GM23248 (cell line): Measurements from ENCODE around the gene HOXA5. TPM values are rescaled to one million over a fixed set of nuclear protein-coding genes. Genes with fewer than 3 reads are reported as not detected.

Source experiments
- DNase-seq: peaks from one replicate; pipeline ENCODE4 v3.0.0-alpha.2; 2015
- H2AFZ ChIP-seq: fragments of 200-600 bp; sonication (generic); 2 replicates; pipeline ENCODE4 v1.6.1; 2016; ENCODE audit warnings: antibody characterized with exemption
- H3F3A ChIP-seq: fragments of 200-600 bp; sonication (generic); 2 replicates; pipeline ENCODE4 v1.6.1; 2016; ENCODE audit warnings: mild to moderate bottlenecking, antibody characterized with exemption, mixed run types; ENCODE audit not compliant: insufficient read depth
- H3K27ac ChIP-seq: fragments of 200-600 bp; sonication (generic); 2 replicates; pipeline ENCODE4 v1.5.1; 2016; ENCODE audit warnings: mild to moderate bottlenecking
- H3K27me3 ChIP-seq: fragments of 200-600 bp; sonication (generic); replicated peaks from 2 replicates; pipeline ENCODE4 v1.6.1; 2016; ENCODE audit warnings: mild to moderate bottlenecking; ENCODE audit not compliant: insufficient read depth
- H3K36me3 ChIP-seq: fragments of 200-600 bp; sonication (generic); 2 replicates; pipeline ENCODE4 v1.6.1; 2016; ENCODE audit warnings: low read depth, mild to moderate bottlenecking
- H3K4me1 ChIP-seq: fragments of 200-600 bp; sonication (generic); 2 replicates; pipeline ENCODE4 v1.6.1; 2016; ENCODE audit warnings: mild to moderate bottlenecking; ENCODE audit not compliant: insufficient read depth
- H3K4me2 ChIP-seq: fragments of 200-600 bp; sonication (generic); one replicate; pipeline ENCODE4 v1.6.1; 2016; ENCODE audit warnings: mild to moderate bottlenecking; ENCODE audit not compliant: unreplicated experiment
- H3K4me3 ChIP-seq: fragments of 200-600 bp; sonication (generic); 2 replicates; pipeline ENCODE4 v1.5.1; 2016; ENCODE audit warnings: mild to moderate bottlenecking
- H3K79me2 ChIP-seq: fragments of 200-600 bp; sonication (generic); 2 replicates; pipeline ENCODE4 v1.6.1; 2016; ENCODE audit warnings: mild to moderate bottlenecking; ENCODE audit not compliant: insufficient read depth
- H3K9ac ChIP-seq: fragments of 200-600 bp; sonication (generic); 2 replicates; pipeline ENCODE4 v1.6.1; 2016; ENCODE audit warnings: mild to moderate bottlenecking
- H3K9me2 ChIP-seq: fragments of 200-600 bp; sonication (generic); 2 replicates; pipeline ENCODE4 v1.6.1; 2016; ENCODE audit warnings: mixed run types, mild to moderate bottlenecking, moderate library complexity; ENCODE audit not compliant: insufficient read depth
- H3K9me3 ChIP-seq: fragments of 200-600 bp; sonication (generic); one replicate; pipeline ENCODE4 v1.6.1; 2017; ENCODE audit warnings: low read depth
- H4K20me1 ChIP-seq: fragments of 200-600 bp; sonication (generic); 2 replicates; pipeline ENCODE4 v1.6.0; 2016; ENCODE audit not compliant: insufficient read depth
- EZH2 ChIP-seq: fragments of 200-600 bp; sonication (generic); IDR thresholded peaks from 2 replicates; pipeline ENCODE4 v1.6.1; 2018; ENCODE audit warnings: antibody characterized with exemption, mild to moderate bottlenecking; ENCODE audit not compliant: insufficient read depth, poor library complexity, severe bottlenecking
- EZH2phosphoT487 ChIP-seq: fragments of 200-600 bp; sonication (generic); IDR thresholded peaks from 2 replicates; pipeline ENCODE4 v1.6.1; 2018; ENCODE audit warnings: antibody characterized with exemption, moderate library complexity, mild to moderate bottlenecking, low read depth; ENCODE audit not compliant: insufficient read depth
- WGBS, 2 experiments: methylation state at CpG; one replicate each; pipeline ENCODE4 v1.1.6; 2015 to 2017; ENCODE audit warnings: low lambda C conversion rate in 2 of 2, low coverage in 1 of 2; ENCODE audit errors: missing lambda C conversion rate in 2 of 2; 5-methylcytosine and 5-hydroxymethylcytosine counted together
- in situ Hi-C: fragments of 300-500 bp; cut with MboI; formaldehyde crosslinking; loops from 2 replicates; pipeline ENCODE4 v1.15.0; 2020
- microRNA counts: library from miRNA; unstranded; fragments of <30 nt; microRNA quantifications from one replicate; lab custom pipeline; 2016
- microRNA-seq: library from miRNA; unstranded; fragments of <30 nt; microRNA quantifications from one replicate; pipeline ENCODE4, GENCODE V29; 2016; ENCODE audit warnings: borderline number of aligned reads
- polyA plus RNA-seq: library from polyadenylated mRNA; unstranded; fragments of >200 nt; fragmentation: Nextera tagmentation; extraction: Ambion mirVana; gene quantifications from 2 replicates; pipeline ENCODE4 v1.2.1, GENCODE V29; 2016
- small RNA-seq: library from RNA; depleted of rRNA; stranded (forward); fragments of <200 nt; gene quantifications from one replicate; pipeline ENCODE3, GENCODE V24; 2014; ENCODE audit warnings: low read depth, low replicate concordance
- total RNA-seq: library from RNA; depleted of rRNA; stranded (reverse); fragments of >200 nt; shearing (Covaris generic); gene quantifications from 2 replicates; pipeline ENCODE4 v1.2.3, GENCODE V29; 2014; rRNA removed

Gene HOXA5
- total and polyA plus RNA-seq, 2 experiments from 2014 or later = 1.9 to 4.0 TPM

- H3K4me1 ChIP-seq = peaks cover 5% of the 10 kb centered on the region; the same call in 1 of the 2 replicates
Measured at GRCh38 chr7:27093184-27093895, 50.1 kb downstream of the HOXA5 start.

GRCh38 chr7:27092819-27093110 lies 50.7 kb downstream of the HOXA5 start:
- Histone ChIP-seq H3K4me1 (peaks cover 5% of the 10 kb centered on the region; the same call in 1 of the 2 replicates), H3K27ac (no peak overlapping the region), H3K9ac (no peak overlapping the region), H3K36me3 (no peaks in the 10 kb centered on the region), H3K9me3 (no peaks in the 10 kb centered on the region), H3K4me2 (no peak overlapping the region), H3K4me3 (no peak overlapping the region), H3K9me2 (no peaks in the 10 kb centered on the region), H4K20me1 (no peaks in the 10 kb centered on the region), H3F3A (peaks cover 6% of the 10 kb centered on the region; the same call in 1 of the 2 replicates), H3K79me2 (peaks cover 22% of the 10 kb centered on the region), H3K27me3 (peaks cover 8% of the 10 kb centered on the region; the same call in 1 of the 2 replicates), H2AFZ (no peak overlapping the region)
- no peak for DNase-seq
- TF ChIP-seq EZH2phosphoT487 (no peak), EZH2 (no peak)
- in situ Hi-C loops = no loop called here
- WGBS, 2 experiments = 100% methylated on average over 1 of the region's 1 CpG

More at GRCh38 chr7:27093184-27093895, 50.1 kb downstream of the HOXA5 start:
- H3K9me3 ChIP-seq = no peaks in the 10 kb centered on the region
- 84 to 88% methylated on average over 6 of the region's 6 CpGs for WGBS, 2 experiments
- no peak overlapping the region for H3K9ac ChIP-seq
- no peaks in the 10 kb centered on the region for H3K9me2 ChIP-seq
- no peaks in the 10 kb centered on the region for H4K20me1 ChIP-seq
- no peak overlapping the region for H2AFZ ChIP-seq
- TF ChIP-seq EZH2 (no peak), EZH2phosphoT487 (no peak)
- peaks cover 6% of the 10 kb centered on the region; the same call in 1 of the 2 replicates for H3K27me3 ChIP-seq
- H3K4me3 ChIP-seq = no peak overlapping the region
- H3F3A ChIP-seq = peaks cover 6% of the 10 kb centered on the region; the same call in 1 of the 2 replicates
- in situ Hi-C loops = no loop called here
- no peak overlapping the region for H3K4me2 ChIP-seq
- H3K27ac ChIP-seq = no peak overlapping the region
- H3K79me2 ChIP-seq = peaks cover 27% of the 10 kb centered on the region
- no peaks in the 10 kb centered on the region for H3K36me3 ChIP-seq
- no peak for DNase-seq

GRCh38 chr7:27091941-27092818 lies 51.3 kb downstream of the HOXA5 start:
- peaks cover 16% of the 10 kb centered on the region for H3K79me2 ChIP-seq
- H3K27me3 ChIP-seq = peaks cover 8% of the 10 kb centered on the region; the same call in 1 of the 2 replicates
- no peaks in the 10 kb centered on the region for H3K9me2 ChIP-seq
- TF ChIP-seq EZH2 (no peak), EZH2phosphoT487 (no peak)
- H4K20me1 ChIP-seq = no peaks in the 10 kb centered on the region
- H3K36me3 ChIP-seq = no peaks in the 10 kb centered on the region
- H3K9me3 ChIP-seq = no peaks in the 10 kb centered on the region
- H3K27ac ChIP-seq = no peak overlapping the region
- no peak for DNase-seq
- H2AFZ ChIP-seq = no peak overlapping the region
- in situ Hi-C loops = no loop called here
- H3K4me3 ChIP-seq = no peak overlapping the region
- 94 to 98% methylated on average over 9 of the region's 9 CpGs for WGBS, 2 experiments
- peaks cover 5% of the 10 kb centered on the region; the same call in 1 of the 2 replicates for H3K4me1 ChIP-seq
- no peak overlapping the region for H3K4me2 ChIP-seq
- H3F3A ChIP-seq = peaks cover 2% of the 10 kb centered on the region; the same call in 1 of the 2 replicates
- no peak overlapping the region for H3K9ac ChIP-seq

GRCh38 chr7:27091105-27091504 lies 52.4 kb downstream of the HOXA5 start:
- 0 out of 2 replicates have a peak, but pooled peaks cover 6% of the 10 kb centered on the region for H3K79me2 ChIP-seq
- no peak overlapping the region for H3K4me2 ChIP-seq
- peaks cover 5% of the 10 kb centered on the region; the same call in 1 of the 2 replicates for H3K4me1 ChIP-seq
- H4K20me1 ChIP-seq = no peaks in the 10 kb centered on the region
- no peaks in the 10 kb centered on the region for H3F3A ChIP-seq
- TF ChIP-seq EZH2phosphoT487 (no peak), EZH2 (no peak)
- H3K27me3 ChIP-seq = peaks cover 8% of the 10 kb centered on the region; the same call in 1 of the 2 replicates
- WGBS, 2 experiments = 92 to 99% methylated on average over 3 of the region's 3 CpGs
- no peak for DNase-seq
- H3K36me3 ChIP-seq = no peaks in the 10 kb centered on the region
- no peak overlapping the region for H3K27ac ChIP-seq
- H3K9me3 ChIP-seq = no peaks in the 10 kb centered on the region
- H3K4me3 ChIP-seq = no peak overlapping the region
- H3K9ac ChIP-seq = no peak overlapping the region
- H2AFZ ChIP-seq = no peak overlapping the region
- in situ Hi-C loops = no loop called here
- H3K9me2 ChIP-seq = no peaks in the 10 kb centered on the region

MicroRNAs within 50 kb of the gene (microRNA counts, 767-probe panel; counts per million panel counts)
- microRNA hsa-miR-196b-5p (lab: Ali Mortazavi, UCI) = 6,536 counts per million, percentile 93 among the panel's probes with 10 or more counts

Small RNA genes within 50 kb of the gene (microRNA-seq; reads per million reads assigned to microRNA genes)
- 5,643 reads per million, percentile 91 among the genes with 10 or more reads in this experiment for gene MIR196B

Small RNA genes within 50 kb of the gene (small RNA-seq; reads per million reads assigned to genes)
- gene AC004080.5 (not detected), gene RF01977 (not detected), gene RF02140 (not detected), gene RF02141 (not detected)

Other genes with a start within 250 kb of the HOXA5 start
- gene HOXA1, start 47.7 kb downstream of the HOXA5 start, total RNA-seq = 0.89 and 0.97 TPM in 2 replicates
- gene HOXA1, start 47.7 kb downstream of the HOXA5 start, polyA plus RNA-seq = 1.6 and 1.8 TPM in 2 replicates
- gene HOXA2, start 41.0 kb downstream of the HOXA5 start, total RNA-seq = not detected in 2 replicates
- gene HOXA2, start 41.0 kb downstream of the HOXA5 start, polyA plus RNA-seq = 0.09 TPM in 1 of 2 replicates, not detected in the other
- gene HOXA4, start 12.9 kb downstream of the HOXA5 start, total RNA-seq = 0.13 and 1.8 TPM in 2 replicates
- 3.1 and 3.3 TPM in 2 replicates for gene HOXA4, start 12.9 kb downstream of the HOXA5 start, polyA plus RNA-seq
- gene HOXA6, start 4.1 kb upstream of the HOXA5 start, total RNA-seq = 0.51 and 3.2 TPM in 2 replicates
- 3.5 and 3.7 TPM in 2 replicates for gene HOXA6, start 4.1 kb upstream of the HOXA5 start, polyA plus RNA-seq
- 0.63 and 2.1 TPM in 2 replicates for gene HOXA3, start 8.9 kb upstream of the HOXA5 start, total RNA-seq
- 1.2 and 1.9 TPM in 2 replicates for gene HOXA3, start 8.9 kb upstream of the HOXA5 start, polyA plus RNA-seq
- gene HOXA7, start 13.0 kb upstream of the HOXA5 start, total RNA-seq = 3.4 and 6.6 TPM in 2 replicates
- gene HOXA7, start 13.0 kb upstream of the HOXA5 start, polyA plus RNA-seq = 14.3 and 15.8 TPM in 2 replicates
- 32.1 and 43.7 TPM in 2 replicates for gene HOXA9, start 21.9 kb upstream of the HOXA5 start, total RNA-seq
- 26.9 and 28.3 TPM in 2 replicates for gene HOXA9, start 21.9 kb upstream of the HOXA5 start, polyA plus RNA-seq
- 27.4 and 29.3 TPM in 2 replicates for gene HOXA10, start 30.6 kb upstream of the HOXA5 start, total RNA-seq
- 27.1 and 28.0 TPM in 2 replicates for gene HOXA10, start 30.6 kb upstream of the HOXA5 start, polyA plus RNA-seq
- gene HOXA11, start 41.6 kb upstream of the HOXA5 start, total RNA-seq = 8.3 and 10.5 TPM in 2 replicates
- 8.0 and 8.4 TPM in 2 replicates for gene HOXA11, start 41.6 kb upstream of the HOXA5 start, polyA plus RNA-seq
- 0.13 and 0.43 TPM in 2 replicates for gene HOXA13, start 56.4 kb upstream of the HOXA5 start, total RNA-seq
- 0.13 and 0.15 TPM in 2 replicates for gene HOXA13, start 56.4 kb upstream of the HOXA5 start, polyA plus RNA-seq
- gene EVX1, start 99.1 kb upstream of the HOXA5 start, total RNA-seq = not detected in 2 replicates
- not detected in 2 replicates for gene EVX1, start 99.1 kb upstream of the HOXA5 start, polyA plus RNA-seq